LNCaP clone FGC (cell line): ENCODE results near the gene SLC23A1.
"Not testable (repeated sequence)": the region's sequence is repeated elsewhere in the genome, so short reads cannot be mapped to it uniquely, and the experiment has no call there.

ENCODE experiments used
- DNase-seq: peaks from one replicate; pipeline ENCODE4 v3.0.0-alpha.2; 2011; ENCODE audit warnings: low read depth
- H3K4me3 ChIP-seq: 2 replicates; pipeline ENCODE4 v1.5.1; 2011; ENCODE audit warnings: mild to moderate bottlenecking, low read depth, low read length, control low read depth
- CTCF ChIP-seq: IDR thresholded peaks from 2 replicates; pipeline ENCODE4 v1.5.1; 2012; ENCODE audit warnings: mild to moderate bottlenecking; ENCODE audit not compliant: control insufficient read depth, insufficient read depth; ENCODE audit errors: extremely low read depth

The SLC23A1 gene

GRCh38 chr5:139364466-139364865 is 18.6 kb downstream of the SLC23A1 start:
- no peak for DNase-seq
- H3K4me3 ChIP-seq, result no peak overlapping the region
- no peak for TF ChIP-seq CTCF

- no peak for DNase-seq
- no peak for TF ChIP-seq CTCF
- no peak overlapping the region for H3K4me3 ChIP-seq
These were observed 19.2 kb downstream of the SLC23A1 start for GRCh38 chr5:139363937-139364336.

- H3K4me3 ChIP-seq, result no peak overlapping the region
- no peak for DNase-seq
- no peak for TF ChIP-seq CTCF
These were observed 21.2 kb downstream of the SLC23A1 start for GRCh38 chr5:139361835-139362429.

GRCh38 chr5:139360384-139360783 is 22.7 kb downstream of the SLC23A1 start:
- no peak for TF ChIP-seq CTCF
- no peak overlapping the region for H3K4me3 ChIP-seq
- no peak for DNase-seq

GRCh38 chr5:139358064-139358463 is 25.0 kb downstream of the SLC23A1 start:
- no peak for DNase-seq
- TF ChIP-seq CTCF, result no peak

GRCh38 chr5:139355900-139356299 is 27.2 kb downstream of the SLC23A1 start:
- H3K4me3 ChIP-seq, DNase-seq: not testable (repeated sequence)

More at GRCh38 chr5:139358064-139358463, 25.0 kb downstream of the SLC23A1 start:
- no peak overlapping the region for H3K4me3 ChIP-seq

- no peak for DNase-seq
- no peak for TF ChIP-seq CTCF
- H3K4me3 ChIP-seq, result no peak overlapping the region
These were observed 28.9 kb downstream of the SLC23A1 start for GRCh38 chr5:139354186-139354585.

GRCh38 chr5:139347863-139348262 is 35.2 kb downstream of the SLC23A1 start:
- DNase-seq, result not testable (repeated sequence)

GRCh38 chr5:139345442-139345841 is 37.7 kb downstream of the SLC23A1 start:
- DNase-seq, H3K4me3 ChIP-seq: not testable (repeated sequence)

More at GRCh38 chr5:139347863-139348262, 35.2 kb downstream of the SLC23A1 start:
- not testable (repeated sequence) for H3K4me3 ChIP-seq
